ENCODE data around the gene FMNL2. TPM values are rescaled to one million over a fixed set of nuclear protein-coding genes. Genes with fewer than 3 reads are reported as not detected.

The FMNL2 gene
- total and polyA plus RNA-seq, 5 donors, result 7.2 to 10.8 (median 9.4) TPM

GRCh38 chr2:152464851-152465470, 130.0 kb downstream of the FMNL2 start:
- Histone ChIP-seq H3K27ac (ENCODE audit: low read length) (peak overlapping the region; percentile 61), H3K9me3 (ENCODE audit: control insufficient read depth, low read length) (no peaks in the 10 kb centered on the region), H3K27me3 (ENCODE audit: control insufficient read depth, insufficient read depth) (no peaks in the 10 kb centered on the region), H3K4me1 (ENCODE audit: control insufficient read depth, insufficient read depth, low read length) (peaks cover 21% of the 10 kb centered on the region), H3K4me3 (ENCODE audit: low read length) (no peak overlapping the region)
- 75% methylated on average over 7 of the region's 7 CpGs for WGBS
- intact Hi-C loops (cut with DNase I), result loop anchor here in 1 of 4 donors (10.0 kb wide), 1 partner anchor 130 kb away; the partner anchor contains the start of gene FMNL2
- ATAC-seq (peak in 1 of 2 donors; percentile 45), DNase-seq (no peak)

GRCh38 chr2:152465541-152465940, 130.6 kb downstream of the FMNL2 start:
- DNase-seq (no peak), ATAC-seq (no peak)
- Histone ChIP-seq H3K27me3 (ENCODE audit: control insufficient read depth, insufficient read depth) (no peaks in the 10 kb centered on the region), H3K9me3 (ENCODE audit: control insufficient read depth, low read length) (no peaks in the 10 kb centered on the region), H3K4me1 (ENCODE audit: control insufficient read depth, insufficient read depth, low read length) (peaks cover 21% of the 10 kb centered on the region), H3K4me3 (ENCODE audit: low read length) (no peak overlapping the region), H3K27ac (ENCODE audit: low read length) (no peak overlapping the region)
- WGBS, result 49% methylated on average over 3 of the region's 3 CpGs
- intact Hi-C loops (cut with DNase I), result loop anchor here in 1 of 4 donors (10.0 kb wide), 1 partner anchor 131 kb away; the partner anchor contains the start of gene FMNL2

GRCh38 chr2:152466041-152466440, 131.1 kb downstream of the FMNL2 start:
- Histone ChIP-seq H3K27me3 (ENCODE audit: control insufficient read depth, insufficient read depth) (no peaks in the 10 kb centered on the region), H3K9me3 (ENCODE audit: control insufficient read depth, low read length) (no peaks in the 10 kb centered on the region), H3K4me3 (ENCODE audit: low read length) (no peak overlapping the region), H3K4me1 (ENCODE audit: control insufficient read depth, insufficient read depth, low read length) (peaks cover 21% of the 10 kb centered on the region), H3K27ac (ENCODE audit: low read length) (no peak overlapping the region)
- ATAC-seq (peak in 1 of 2 donors; percentile 47), DNase-seq (peak in 1 of 3 donors; percentile 56)
- intact Hi-C loops (cut with DNase I), result loop anchor here in 1 of 4 donors (10.0 kb wide), 1 partner anchor 131 kb away; the partner anchor contains the start of gene FMNL2
- WGBS, result 74% methylated on average over 6 of the region's 6 CpGs

- no peaks in the 10 kb centered on the region for H3K27me3 ChIP-seq (ENCODE audit: control insufficient read depth, insufficient read depth)
- intact Hi-C loops (cut with DNase I), result loop anchor here in 1 of 4 donors (10.0 kb wide), 1 partner anchor 132 kb away; the partner anchor contains the start of gene FMNL2
- peaks cover 23% of the 10 kb centered on the region for H3K4me1 ChIP-seq (ENCODE audit: control insufficient read depth, insufficient read depth, low read length)
- peak; percentile 41 to 56 for ATAC-seq
- WGBS, result 73% methylated on average over 10 of the region's 10 CpGs
- H3K4me3 ChIP-seq (ENCODE audit: low read length), result no peak overlapping the region
- no peak for DNase-seq
- H3K9me3 ChIP-seq (ENCODE audit: control insufficient read depth, low read length), result no peaks in the 10 kb centered on the region
- peak overlapping the region; percentile 33 for H3K27ac ChIP-seq (ENCODE audit: low read length)
These were observed 132.2 kb downstream of the FMNL2 start for GRCh38 chr2:152466980-152467676.

GRCh38 chr2:152467677-152468410, 132.9 kb downstream of the FMNL2 start:
- intact Hi-C loops (cut with DNase I), result loop anchor here in 1 of 4 donors (10.0 kb wide), 1 partner anchor 133 kb away; the partner anchor contains the start of gene FMNL2
- Histone ChIP-seq H3K4me3 (ENCODE audit: low read length) (no peak overlapping the region), H3K27me3 (ENCODE audit: control insufficient read depth, insufficient read depth) (no peaks in the 10 kb centered on the region), H3K27ac (ENCODE audit: low read length) (no peak overlapping the region), H3K4me1 (ENCODE audit: control insufficient read depth, insufficient read depth, low read length) (peaks cover 23% of the 10 kb centered on the region), H3K9me3 (ENCODE audit: control insufficient read depth, low read length) (no peaks in the 10 kb centered on the region)
- DNase-seq (no peak), ATAC-seq (no peak)
- whole genome bisulfite sequencing, result 80% methylated on average over 4 of the region's 4 CpGs

- ATAC-seq, result peak; percentile 41 to 54
These were observed 134.1 kb downstream of the FMNL2 start for GRCh38 chr2:152468899-152469692.

GRCh38 chr2:152470861-152471854, 136.2 kb downstream of the FMNL2 start:
- H3K27ac ChIP-seq (ENCODE audit: low read length), result no peak overlapping the region
- DNase-seq (no peak), ATAC-seq (no peak)
- H3K27me3 ChIP-seq (ENCODE audit: control insufficient read depth, insufficient read depth), result no peaks in the 10 kb centered on the region
- WGBS, result 35% methylated on average over 12 of the region's 12 CpGs
- H3K4me1 ChIP-seq (ENCODE audit: control insufficient read depth, insufficient read depth, low read length), result peaks cover 14% of the 10 kb centered on the region
- intact Hi-C loops (cut with DNase I), result no loop called here
- H3K4me3 ChIP-seq (ENCODE audit: low read length), result no peak overlapping the region
- no peaks in the 10 kb centered on the region for H3K9me3 ChIP-seq (ENCODE audit: control insufficient read depth, low read length)

More at GRCh38 chr2:152468899-152469692, 134.1 kb downstream of the FMNL2 start:
- Histone ChIP-seq H3K9me3 (ENCODE audit: control insufficient read depth, low read length) (no peaks in the 10 kb centered on the region), H3K27me3 (ENCODE audit: control insufficient read depth, insufficient read depth) (no peaks in the 10 kb centered on the region), H3K4me3 (ENCODE audit: low read length) (no peak overlapping the region), H3K27ac (ENCODE audit: low read length) (peak overlapping the region; percentile 34), H3K4me1 (ENCODE audit: control insufficient read depth, insufficient read depth, low read length) (peaks cover 23% of the 10 kb centered on the region)
- intact Hi-C loops (cut with DNase I), result loop anchor here in 1 of 4 donors (10.0 kb wide), 1 partner anchor 134 kb away; the partner anchor contains the start of gene FMNL2
- no peak for DNase-seq
- WGBS, result 35% methylated on average over 8 of the region's 8 CpGs

- Histone ChIP-seq H3K9me3 (ENCODE audit: control insufficient read depth, low read length) (no peaks in the 10 kb centered on the region), H3K27ac (ENCODE audit: low read length) (no peak overlapping the region), H3K4me1 (ENCODE audit: control insufficient read depth, insufficient read depth, low read length) (peaks cover 6% of the 10 kb centered on the region), H3K4me3 (ENCODE audit: low read length) (no peak overlapping the region), H3K27me3 (ENCODE audit: control insufficient read depth, insufficient read depth) (no peaks in the 10 kb centered on the region)
- ATAC-seq (no peak), DNase-seq (no peak)
- intact Hi-C loops (cut with DNase I), result no loop called here
- 99% methylated on average over 1 of the region's 1 CpG for WGBS
These were observed 137.5 kb downstream of the FMNL2 start for GRCh38 chr2:152472481-152472887.

GRCh38 chr2:152473151-152473857, 138.3 kb downstream of the FMNL2 start:
- Histone ChIP-seq H3K4me3 (ENCODE audit: low read length) (no peak overlapping the region), H3K4me1 (ENCODE audit: control insufficient read depth, insufficient read depth, low read length) (peaks cover 6% of the 10 kb centered on the region), H3K9me3 (ENCODE audit: control insufficient read depth, low read length) (no peaks in the 10 kb centered on the region), H3K27ac (ENCODE audit: low read length) (no peak overlapping the region), H3K27me3 (ENCODE audit: control insufficient read depth, insufficient read depth) (no peaks in the 10 kb centered on the region)
- 95% methylated on average over 1 of the region's 1 CpG for WGBS
- intact Hi-C loops (cut with DNase I), result no loop called here
- ATAC-seq, result no peak
- DNase-seq, result no peak

All from right cardiac atrium (tissue), 5 donors.